Thyroid gland (tissue), 4 donors: Measurements from ENCODE around the gene RBP4. TPM values are rescaled to one million over a fixed set of nuclear protein-coding genes. Genes with fewer than 3 reads are reported as not detected.

Source experiments
- DNase-seq, 2 donors: peaks; one replicate each; pipeline ENCODE4 v3.0.0-alpha.2; 2019
- H3K27ac ChIP-seq, 3 donors: fragments of 200-600 bp; sonication (generic); 1 replicate in 2 of 3; 2 replicates in 1 of 3; pipeline ENCODE4 v1.5.1; 2016 to 2019; ENCODE audit warnings: mild to moderate bottlenecking in 1 of 3, moderate library complexity in 1 of 3
- H3K27me3 ChIP-seq: fragments of 200-600 bp; sonication (generic); one replicate; pipeline ENCODE4 v1.5.1; 2019
- H3K36me3 ChIP-seq, 2 donors: fragments of 200-600 bp; sonication (generic); one replicate each; pipeline ENCODE4 v1.5.1; 2016 to 2019
- H3K4me1 ChIP-seq, 2 donors: fragments of 200-600 bp; sonication (generic); one replicate each; pipeline ENCODE4 v1.5.1; 2017 to 2019
- H3K4me3 ChIP-seq, 3 donors: fragments of 200-600 bp; sonication (generic); replicated peaks in 1 of 3; 1 replicate in 2 of 3; 2 replicates in 1 of 3; pipeline ENCODE4 v1.5.1; 2016; ENCODE audit warnings: mild to moderate bottlenecking in 1 of 3
- H3K9me3 ChIP-seq: fragments of 200-600 bp; sonication (generic); one replicate; pipeline ENCODE4 v1.5.1; 2017
- CTCF ChIP-seq, 6 experiments: fragments of 200-600 bp in 3 of 6; fragments of 450-650 bp in 3 of 6; sonication (generic) in 3 of 6; IDR thresholded peaks; one replicate each; pipeline ENCODE4 v1.5.1; 2016 to 2019; ENCODE audit warnings: antibody characterized with exemption in 6 of 6, mild to moderate bottlenecking in 2 of 6, inconsistent platforms in 1 of 6, moderate library complexity in 1 of 6
- POLR2A ChIP-seq, 2 donors: fragments of 450-650 bp; IDR thresholded peaks; one replicate each; pipeline ENCODE4 v1.6.1; 2017; ENCODE audit warnings: antibody characterized with exemption in 2 of 2, mild to moderate bottlenecking in 2 of 2, moderate library complexity in 1 of 2
- WGBS, 2 donors: methylation state at CpG; one replicate each; pipeline ENCODE4 v1.1.5; 2017; 5-methylcytosine and 5-hydroxymethylcytosine counted together
- intact Hi-C: fragments of 100-400 bp; cut with DNase I; formaldehyde crosslinking; loops from one replicate; pipeline ENCODE4 v1.15.1; 2023
- total RNA-seq, 4 donors: library from RNA; depleted of rRNA; stranded (reverse); fragments of >200 nt; gene quantifications; one replicate each; pipeline ENCODE4 v1.2.3, GENCODE V29; 2016

RBP4 gene
- total RNA-seq, 4 donors from 2014 or later: 1.9 to 5.5 (median 5.3) TPM

GRCh38 chr10:93580828-93581227 is 20.2 kb downstream of the RBP4 start:
- DNase-seq: no peak
- intact Hi-C loops: no loop called here
- no peaks in the 10 kb centered on the region for H3K9me3 ChIP-seq
- H3K4me3 ChIP-seq: no peak overlapping the region
- H3K36me3 ChIP-seq: no peaks in the 10 kb centered on the region
- 33 to 46% methylated on average over 6 of the region's 6 CpGs for WGBS, 2 donors
- no peak for TF ChIP-seq CTCF (IDR thresholded peaks at IDR 0.05)
- TF ChIP-seq POLR2A (IDR thresholded peaks at IDR 0.05): no peak
- no peak overlapping the region for H3K27ac ChIP-seq
- H3K27me3 ChIP-seq: no peaks in the 10 kb centered on the region
- no peaks in the 10 kb centered on the region for H3K4me1 ChIP-seq

- Histone ChIP-seq H3K4me3 (no peak overlapping the region), H3K36me3 (no peaks in the 10 kb centered on the region), H3K27ac (no peak overlapping the region), H3K4me1 (no peaks in the 10 kb centered on the region), H3K9me3 (no peaks in the 10 kb centered on the region), H3K27me3 (no peaks in the 10 kb centered on the region)
- intact Hi-C loops: no loop called here
- no peak for DNase-seq
- WGBS, 2 donors: 87 to 93% methylated on average over 3 of the region's 3 CpGs
- no peak for TF ChIP-seq POLR2A (IDR thresholded peaks at IDR 0.05)
- no peak for TF ChIP-seq CTCF (IDR thresholded peaks at IDR 0.05)
Measured at GRCh38 chr10:93579985-93580711, 20.9 kb downstream of the RBP4 start.

- H3K27me3 ChIP-seq: no peaks in the 10 kb centered on the region
- intact Hi-C loops: no loop called here
- no peak overlapping the region for H3K27ac ChIP-seq
- H3K4me1 ChIP-seq: no peaks in the 10 kb centered on the region
- DNase-seq: no peak
- TF ChIP-seq CTCF (IDR thresholded peaks at IDR 0.05) (no peak), POLR2A (IDR thresholded peaks at IDR 0.05) (no peak)
- H3K9me3 ChIP-seq: no peaks in the 10 kb centered on the region
- no peaks in the 10 kb centered on the region for H3K36me3 ChIP-seq
- no peak overlapping the region for H3K4me3 ChIP-seq
- WGBS, 2 donors: 88 to 90% methylated on average over 7 of the region's 7 CpGs
Measured at GRCh38 chr10:93579089-93579488, 21.9 kb downstream of the RBP4 start.

- TF ChIP-seq CTCF (IDR thresholded peaks at IDR 0.05) (no peak), POLR2A (IDR thresholded peaks at IDR 0.05) (no peak)
- 88 to 90% methylated on average over 3 of the region's 3 CpGs for WGBS, 2 donors
Measured at GRCh38 chr10:93577565-93577964, 23.5 kb downstream of the RBP4 start.

GRCh38 chr10:93576888-93577287 is 24.1 kb downstream of the RBP4 start:
- no peaks in the 10 kb centered on the region for H3K4me1 ChIP-seq
- no peaks in the 10 kb centered on the region for H3K9me3 ChIP-seq
- no peak overlapping the region for H3K4me3 ChIP-seq
- no peak overlapping the region for H3K27ac ChIP-seq
- H3K27me3 ChIP-seq: no peaks in the 10 kb centered on the region
- TF ChIP-seq CTCF (IDR thresholded peaks at IDR 0.05): no peak
- no peak for TF ChIP-seq POLR2A (IDR thresholded peaks at IDR 0.05)
- 76 to 82% methylated on average over 3 of the region's 3 CpGs for WGBS, 2 donors
- intact Hi-C loops: no loop called here
- H3K36me3 ChIP-seq: no peaks in the 10 kb centered on the region
- DNase-seq: no peak

More at GRCh38 chr10:93577565-93577964, 23.5 kb downstream of the RBP4 start:
- intact Hi-C loops: no loop called here
- no peak overlapping the region for H3K27ac ChIP-seq
- H3K4me3 ChIP-seq: no peak overlapping the region
- no peaks in the 10 kb centered on the region for H3K36me3 ChIP-seq
- no peak for DNase-seq
- H3K9me3 ChIP-seq: no peaks in the 10 kb centered on the region
- no peaks in the 10 kb centered on the region for H3K27me3 ChIP-seq
- no peaks in the 10 kb centered on the region for H3K4me1 ChIP-seq
